Measurements from ENCODE around the gene CDH8.

DNA sequence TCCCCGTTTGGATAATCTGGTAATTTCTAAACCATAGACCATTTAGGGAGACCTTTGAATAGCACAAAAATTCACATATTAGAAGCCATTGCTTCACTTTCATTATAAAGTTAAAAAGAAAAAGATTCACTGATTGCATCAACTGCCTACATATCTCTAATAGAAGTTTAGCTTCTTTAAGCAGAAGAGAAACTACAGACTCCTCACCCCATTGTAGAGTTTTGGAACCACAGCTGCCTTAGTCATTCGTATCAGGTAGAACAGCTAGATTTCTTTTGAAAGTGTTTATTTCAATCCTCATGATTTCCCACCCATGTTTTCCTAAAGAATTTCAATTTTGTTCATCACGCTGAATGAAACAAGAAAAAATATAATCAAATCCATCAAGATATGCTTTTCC lies 144.8 kb downstream of the CDH8 start:
- TF ChIP-seq, protein P1, sequence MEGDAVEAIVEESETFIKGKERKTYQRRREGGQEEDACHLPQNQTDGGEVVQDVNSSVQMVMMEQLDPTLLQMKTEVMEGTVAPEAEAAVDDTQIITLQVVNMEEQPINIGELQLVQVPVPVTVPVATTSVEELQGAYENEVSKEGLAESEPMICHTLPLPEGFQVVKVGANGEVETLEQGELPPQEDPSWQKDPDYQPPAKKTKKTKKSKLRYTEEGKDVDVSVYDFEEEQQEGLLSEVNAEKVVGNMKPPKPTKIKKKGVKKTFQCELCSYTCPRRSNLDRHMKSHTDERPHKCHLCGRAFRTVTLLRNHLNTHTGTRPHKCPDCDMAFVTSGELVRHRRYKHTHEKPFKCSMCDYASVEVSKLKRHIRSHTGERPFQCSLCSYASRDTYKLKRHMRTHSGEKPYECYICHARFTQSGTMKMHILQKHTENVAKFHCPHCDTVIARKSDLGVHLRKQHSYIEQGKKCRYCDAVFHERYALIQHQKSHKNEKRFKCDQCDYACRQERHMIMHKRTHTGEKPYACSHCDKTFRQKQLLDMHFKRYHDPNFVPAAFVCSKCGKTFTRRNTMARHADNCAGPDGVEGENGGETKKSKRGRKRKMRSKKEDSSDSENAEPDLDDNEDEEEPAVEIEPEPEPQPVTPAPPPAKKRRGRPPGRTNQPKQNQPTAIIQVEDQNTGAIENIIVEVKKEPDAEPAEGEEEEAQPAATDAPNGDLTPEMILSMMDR (IDR thresholded peaks at IDR 0.05): no peak
- TF ChIP-seq EZH2 (IDR thresholded peaks at IDR 0.05; ENCODE audit: borderline replicate concordance, insufficient read depth, low read depth, low read length, poor library complexity, severe bottlenecking): no peak
